Suppressor macrophage (primary cell): ENCODE measurements around the gene CTNNA2.

Experiments used
- DNase-seq, 4 experiments: peaks; one replicate each; pipeline ENCODE4 v3.0.0-alpha.2; 2020 to 2022

Gene CTNNA2

DNA sequence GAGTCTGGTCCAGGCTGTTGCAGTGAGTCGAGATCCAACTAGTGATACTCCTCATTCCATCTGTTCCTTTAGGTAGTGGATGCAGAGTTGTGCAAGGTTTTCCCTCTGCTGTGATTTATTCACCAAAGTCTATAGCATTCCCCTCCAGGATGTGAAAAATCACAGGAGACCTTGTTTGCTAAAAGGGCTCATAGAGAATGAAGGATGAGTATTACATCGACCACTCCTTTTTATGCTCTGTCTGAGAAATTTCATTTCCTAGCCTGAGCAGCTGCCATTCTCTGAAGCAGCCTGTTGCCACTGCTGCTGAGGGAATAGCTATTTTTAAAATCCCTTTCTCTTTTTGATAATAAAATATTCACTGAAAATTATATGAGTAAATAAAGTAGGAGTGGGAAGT is 925.8 kb downstream of the CTNNA2 start:
- DNase-seq, result no peak

DNA sequence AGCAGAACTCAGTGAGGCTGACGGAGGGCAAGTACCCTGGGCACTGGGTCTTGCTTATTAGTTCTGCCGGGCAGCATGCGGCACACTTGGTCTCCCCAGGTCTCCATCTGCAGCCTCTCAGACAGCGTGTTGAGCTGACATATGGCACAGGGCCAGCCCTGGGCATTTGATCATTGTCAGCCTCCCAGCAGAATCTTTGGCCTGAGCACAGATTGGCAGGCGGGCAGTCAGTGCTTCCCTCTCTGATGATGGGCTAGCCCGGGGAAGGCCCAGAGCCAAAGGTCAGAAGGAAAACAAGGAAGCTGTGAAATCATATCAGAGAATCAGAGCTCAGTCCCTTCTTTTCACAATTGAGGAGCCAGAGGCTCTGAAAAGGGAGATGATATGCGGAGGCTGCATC is 941.8 kb downstream of the CTNNA2 start:
- DNase-seq, result no peak

DNA sequence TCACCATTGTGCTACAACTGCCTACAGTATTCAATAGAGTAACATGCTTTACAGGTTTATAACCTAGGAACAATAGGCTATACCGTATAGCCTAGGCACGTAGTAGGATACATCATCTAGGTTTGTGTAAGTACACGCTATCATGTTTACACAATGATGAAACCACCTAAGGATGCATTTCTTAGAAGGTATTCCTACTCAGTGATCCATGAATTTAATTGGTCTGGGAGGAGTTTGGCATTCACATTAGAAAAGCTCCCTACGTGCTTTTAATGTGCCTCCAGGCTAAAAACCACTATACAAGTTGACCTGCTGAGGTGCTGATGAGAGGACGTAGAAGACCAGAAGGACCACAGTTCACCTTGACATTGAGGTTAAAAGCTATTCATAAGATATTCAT is 946.2 kb downstream of the CTNNA2 start:
- DNase-seq, result no peak

DNA sequence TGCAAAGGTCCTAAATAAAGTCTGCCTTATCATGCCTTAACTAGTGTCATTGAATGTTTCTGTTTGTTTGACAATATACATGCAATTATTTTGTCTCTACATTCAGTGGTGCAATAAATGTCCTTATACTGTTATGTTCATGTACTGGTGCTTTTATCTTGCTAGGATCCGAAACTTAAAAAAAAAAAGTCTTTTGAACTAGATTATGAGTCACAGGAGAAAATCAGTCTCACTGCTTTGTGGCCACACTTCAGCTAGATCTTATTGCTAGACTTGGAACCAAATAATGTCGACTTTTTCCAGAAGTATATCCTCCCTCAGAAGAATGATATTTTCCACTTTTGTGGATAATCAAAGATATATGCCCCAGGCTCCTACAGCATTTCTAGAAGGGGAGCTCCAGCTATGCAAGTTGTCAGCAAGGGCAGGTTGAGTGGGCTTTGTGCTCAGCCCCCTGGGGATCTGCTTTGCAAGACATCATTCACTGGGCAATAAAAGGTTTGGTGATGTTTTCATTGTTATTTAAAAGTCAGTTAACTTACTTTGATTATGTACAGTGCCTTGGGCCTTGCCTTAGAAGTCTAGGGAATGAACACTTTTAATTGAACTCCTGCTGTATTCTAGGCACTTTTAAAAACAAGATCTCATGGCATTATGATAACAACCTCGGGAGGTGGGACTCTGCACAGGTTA is 948.8 kb downstream of the CTNNA2 start:
- DNase-seq, result no peak

DNA sequence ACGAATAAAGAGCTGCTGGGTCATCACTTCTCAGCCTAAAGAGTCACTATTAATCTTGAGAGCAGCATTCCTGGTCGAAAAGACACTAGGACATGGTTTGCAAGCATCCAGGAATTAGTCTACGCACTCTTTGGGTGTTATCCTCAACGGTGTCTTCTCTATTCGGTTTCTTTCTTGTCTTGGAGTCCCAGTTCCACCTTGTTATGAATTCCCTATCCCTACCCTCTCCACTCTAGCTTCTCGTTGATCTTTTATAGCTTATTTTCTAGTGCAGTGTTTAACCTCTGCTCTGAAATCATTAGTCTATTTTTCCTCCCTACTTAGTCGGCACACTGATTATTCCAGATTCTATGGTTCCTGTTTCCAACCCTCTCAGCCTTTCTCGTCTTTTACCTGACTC is 949.8 kb downstream of the CTNNA2 start:
- no peak for DNase-seq

DNA sequence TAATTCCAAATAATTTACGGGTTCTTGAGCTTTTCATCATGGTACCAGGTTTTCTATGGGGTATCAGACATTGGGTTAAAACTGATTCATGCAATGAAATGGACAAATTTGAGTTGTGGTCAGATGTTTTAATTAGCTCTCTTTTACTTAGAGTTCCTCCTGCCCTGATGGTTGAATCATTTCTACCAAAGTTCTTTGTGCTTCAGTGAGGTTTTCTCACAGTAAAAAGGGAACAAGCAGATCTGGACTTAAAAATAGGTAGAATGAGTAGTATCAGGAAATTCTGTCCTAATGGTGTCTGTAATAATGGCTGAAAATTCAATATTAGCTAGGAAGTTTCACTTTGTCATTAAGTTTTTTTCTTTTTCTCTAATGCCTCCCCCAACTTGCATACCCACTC is 951.4 kb downstream of the CTNNA2 start:
- no peak for DNase-seq

DNA sequence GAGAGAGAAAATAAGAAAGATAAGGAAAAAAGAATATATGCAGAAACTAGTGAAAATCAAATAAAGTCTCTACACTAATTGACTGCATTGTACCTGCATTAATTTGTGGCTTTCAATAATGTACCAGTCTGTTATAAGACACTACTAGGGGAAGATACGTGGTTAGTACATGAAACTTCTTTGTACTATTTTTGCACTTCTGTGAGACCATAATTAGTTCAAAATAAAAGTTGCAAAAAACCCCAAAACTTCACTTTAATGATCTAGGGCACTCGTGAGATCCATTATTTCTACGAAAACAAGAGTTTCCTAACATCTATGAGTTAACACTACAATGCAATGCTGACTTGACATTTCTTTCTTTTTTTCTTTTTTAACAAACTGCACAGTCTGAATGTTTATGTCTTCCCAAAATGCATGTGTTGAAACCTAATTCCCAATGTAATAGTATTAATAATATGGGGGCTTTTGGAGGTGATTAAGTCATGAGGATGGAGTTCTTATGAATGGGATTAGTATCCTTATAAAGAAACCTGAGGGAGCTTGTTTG is 954.5 kb downstream of the CTNNA2 start:
- DNase-seq, result no peak

DNA sequence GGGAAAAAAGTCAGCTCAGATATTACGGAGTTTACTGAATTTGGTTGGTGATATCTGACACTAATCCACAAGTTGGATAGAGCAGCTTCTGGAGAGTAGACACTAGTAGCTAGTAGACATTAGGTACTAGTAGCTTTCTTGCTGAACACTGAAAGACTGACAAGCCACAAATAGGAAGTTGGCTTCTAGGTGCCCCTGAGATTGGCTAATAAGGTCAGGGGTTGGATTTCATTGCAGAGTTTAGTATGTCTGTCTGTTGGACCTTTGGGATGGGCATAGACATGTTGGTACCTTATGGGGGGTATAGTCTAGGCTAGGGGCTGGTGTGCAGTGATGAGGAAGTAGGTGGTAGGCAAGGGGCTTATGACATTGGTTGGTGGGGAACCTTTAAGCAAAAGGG is 956.6 kb downstream of the CTNNA2 start:
- DNase-seq, result no peak

DNA sequence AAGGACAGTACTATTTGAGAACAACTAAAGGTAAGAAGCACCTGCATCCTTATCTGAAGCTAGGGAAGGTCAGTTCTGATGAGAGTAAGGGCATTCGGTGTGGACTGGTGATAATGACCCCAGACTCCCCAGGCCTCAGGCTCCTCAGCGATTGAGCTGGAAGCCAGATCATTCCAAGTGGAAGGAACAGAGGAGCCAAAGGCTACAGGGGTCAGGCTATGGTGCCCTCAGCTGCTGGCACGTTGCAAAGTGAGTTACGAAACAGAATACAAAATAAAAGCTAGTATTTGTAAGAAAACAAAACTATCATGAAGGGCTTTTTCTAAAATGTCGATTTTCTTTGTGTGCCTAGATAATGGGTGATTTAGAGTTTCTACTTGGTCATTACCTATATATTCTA is 960.2 kb downstream of the CTNNA2 start:
- no peak for DNase-seq

DNA sequence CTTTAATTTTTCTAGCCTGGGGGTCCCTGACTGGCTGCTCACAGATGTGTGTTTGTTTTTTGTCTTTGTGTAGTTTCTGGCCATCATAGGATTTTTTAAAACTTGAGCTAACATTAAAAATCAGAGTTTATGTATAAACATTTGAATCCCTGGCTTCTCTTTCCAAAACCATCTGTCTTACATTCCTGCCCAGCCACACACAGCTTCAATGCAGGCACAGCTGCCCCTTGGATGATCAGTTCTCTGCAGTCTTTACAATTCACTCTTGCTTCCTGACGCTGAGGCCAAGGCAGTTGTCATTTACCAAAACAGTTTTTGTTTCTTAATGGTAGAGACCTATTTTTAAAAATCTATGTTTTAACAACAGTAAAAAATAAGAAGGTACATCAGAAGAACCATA is 960.9 kb downstream of the CTNNA2 start:
- DNase-seq, result no peak

DNA sequence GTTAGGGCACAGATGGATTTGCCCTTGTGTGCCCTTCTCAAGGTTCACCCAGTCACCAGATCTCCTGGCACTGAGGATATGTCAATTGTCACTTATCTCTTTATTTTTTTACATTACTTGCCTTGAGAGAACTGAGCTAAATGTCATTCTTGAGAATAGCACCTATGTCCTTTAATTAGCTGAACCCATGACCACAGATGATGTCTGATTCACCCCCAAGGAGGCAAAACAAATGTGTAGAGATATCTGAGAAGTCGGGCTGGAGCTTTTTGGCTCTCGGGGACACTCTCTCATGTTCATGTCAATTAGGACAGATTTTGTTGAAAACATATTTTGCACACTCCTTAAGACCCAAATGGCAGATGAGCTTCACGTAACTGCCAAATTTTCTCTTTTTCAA is 963.1 kb downstream of the CTNNA2 start:
- no peak for DNase-seq

DNA sequence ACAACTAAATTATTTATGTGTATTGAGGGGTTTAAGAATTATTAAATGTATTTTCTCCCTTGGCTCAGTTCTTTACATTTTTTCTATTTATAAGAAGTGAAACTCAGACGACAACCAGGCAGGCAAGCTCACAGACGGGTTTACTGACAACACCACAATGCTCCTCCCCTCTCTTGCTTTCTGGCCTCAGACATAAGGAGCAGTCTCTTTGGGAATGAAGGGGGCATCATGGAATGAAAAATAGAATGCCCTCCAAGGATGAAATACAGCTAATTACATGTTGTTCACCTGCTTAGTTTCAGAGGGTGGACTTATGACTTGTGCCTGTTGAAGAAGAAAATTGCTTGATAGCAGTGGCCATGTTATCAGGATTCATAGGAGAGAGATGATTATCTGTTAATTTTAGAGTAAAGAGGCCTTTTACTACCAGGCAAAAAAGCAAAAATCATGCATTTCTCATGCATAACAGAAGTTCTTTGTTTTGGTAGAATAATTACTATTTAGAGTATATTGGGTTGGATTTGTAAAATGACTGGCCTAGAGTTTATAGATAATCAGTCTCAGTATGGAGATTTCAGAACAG is 963.8 kb downstream of the CTNNA2 start:
- DNase-seq, result no peak

DNA sequence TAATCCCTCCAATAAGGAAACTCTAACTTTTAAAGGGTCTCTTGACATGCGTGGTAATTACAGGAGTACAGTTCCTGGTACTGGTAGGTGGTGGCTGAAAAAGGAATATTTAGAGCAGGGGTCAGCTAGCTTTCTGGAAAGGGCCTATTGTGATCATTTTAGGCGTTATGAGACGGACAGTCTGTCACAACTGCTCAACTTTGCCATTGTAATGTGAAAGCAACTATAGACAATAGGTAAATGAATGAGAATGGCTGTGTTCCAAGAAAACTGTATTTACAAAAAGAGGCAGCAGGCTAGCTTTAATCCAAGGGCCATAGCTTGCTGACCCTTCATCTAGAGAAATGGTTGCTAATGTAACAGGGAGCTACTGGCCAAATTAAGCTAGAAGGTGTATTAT is 969.4 kb downstream of the CTNNA2 start:
- no peak for DNase-seq

DNA sequence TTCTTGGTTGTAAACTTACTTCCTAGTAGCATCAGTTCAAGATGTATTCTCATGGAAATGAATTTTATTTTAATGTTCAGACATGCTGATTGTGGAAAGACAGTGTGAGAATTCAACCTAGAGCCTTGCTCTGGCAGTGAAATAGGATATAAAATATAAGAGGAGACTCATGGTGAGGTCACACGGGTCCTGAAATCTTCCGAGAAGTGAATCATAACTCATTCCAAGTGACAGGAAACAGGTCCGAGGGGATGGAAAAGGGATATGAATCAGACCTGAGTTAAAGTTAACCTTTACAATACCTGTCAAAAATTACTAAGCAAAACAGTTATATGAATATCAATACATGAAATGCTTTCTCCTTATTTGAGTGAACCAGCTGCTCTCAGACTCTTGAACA is 976.9 kb downstream of the CTNNA2 start:
- no peak for DNase-seq

DNA sequence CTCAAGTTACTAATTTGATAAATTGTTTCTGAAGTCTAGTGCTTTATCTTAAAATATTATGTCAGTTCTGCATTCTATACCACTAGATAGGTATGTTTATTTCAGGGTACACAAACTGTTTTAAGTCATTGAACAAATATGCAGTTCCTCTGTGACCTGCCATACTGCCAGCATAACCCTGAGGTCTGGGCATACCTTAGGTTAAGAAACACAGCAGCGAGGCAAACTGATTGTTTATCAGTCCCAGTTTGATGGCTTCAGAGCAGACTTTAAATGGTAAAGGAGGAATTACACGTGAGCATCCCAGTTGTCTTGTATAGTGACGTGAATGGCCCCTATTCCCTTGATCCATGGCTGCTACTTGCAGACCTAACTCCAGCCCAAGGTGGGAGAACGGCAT is 978.1 kb downstream of the CTNNA2 start:
- no peak for DNase-seq

DNA sequence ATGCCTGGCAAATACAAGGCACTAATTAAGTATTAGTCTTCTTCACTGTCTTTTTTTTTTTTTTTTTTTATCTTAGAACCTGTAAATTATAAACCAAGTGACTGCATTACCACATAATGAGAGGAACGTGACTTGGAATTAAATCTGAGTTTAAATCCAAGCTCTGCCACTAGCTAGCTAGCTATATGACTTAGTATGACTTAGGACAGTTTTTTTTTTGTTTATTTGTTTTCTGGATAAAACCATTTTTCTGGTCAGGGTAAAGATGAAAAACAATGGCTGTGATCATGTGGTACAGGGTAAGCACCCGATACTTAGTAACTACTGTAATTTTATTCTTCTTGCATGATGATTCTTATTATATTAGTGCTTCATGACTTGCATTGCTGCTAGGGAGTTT is 983.5 kb downstream of the CTNNA2 start:
- DNase-seq, result no peak

DNA sequence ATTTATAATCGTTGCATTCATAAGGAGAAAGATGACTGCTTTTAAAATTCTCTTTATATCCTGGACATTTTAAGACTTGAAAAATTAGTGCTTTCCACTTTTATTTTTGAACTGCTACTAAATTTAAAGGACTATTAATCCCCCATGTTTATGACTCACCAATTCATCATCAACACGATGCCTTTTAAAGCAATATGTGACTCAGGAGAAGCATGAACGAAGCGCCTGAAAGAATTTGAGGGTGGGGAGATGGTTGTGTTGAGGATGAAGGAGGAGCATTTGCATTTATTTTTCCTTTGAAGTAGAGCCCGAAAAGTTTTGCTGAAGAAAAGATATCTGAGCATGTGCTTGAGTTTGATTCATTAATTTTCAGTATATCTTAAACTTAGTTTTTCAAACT is 983.9 kb downstream of the CTNNA2 start:
- DNase-seq, result no peak

DNA sequence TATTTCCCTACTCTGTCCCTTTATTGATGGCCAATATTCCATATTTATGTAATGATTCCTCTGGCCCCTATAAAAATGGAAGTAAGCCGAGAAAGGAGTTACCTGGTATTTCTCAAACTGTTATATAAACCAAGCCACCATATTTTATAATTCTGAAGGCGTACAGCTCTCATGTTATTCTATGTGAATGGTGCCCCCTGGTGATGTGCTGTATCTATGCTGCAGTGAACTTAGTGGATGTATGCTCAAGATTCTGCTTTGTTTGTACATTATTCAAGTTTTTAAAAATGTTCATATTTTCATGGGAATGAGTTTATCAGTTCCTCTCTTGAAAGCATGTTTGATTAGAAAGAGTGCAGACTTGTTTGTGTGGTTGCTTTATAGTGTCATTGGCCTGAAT is 986.2 kb downstream of the CTNNA2 start:
- DNase-seq, result peak in 1 of 4 experiments; percentile 1

DNA sequence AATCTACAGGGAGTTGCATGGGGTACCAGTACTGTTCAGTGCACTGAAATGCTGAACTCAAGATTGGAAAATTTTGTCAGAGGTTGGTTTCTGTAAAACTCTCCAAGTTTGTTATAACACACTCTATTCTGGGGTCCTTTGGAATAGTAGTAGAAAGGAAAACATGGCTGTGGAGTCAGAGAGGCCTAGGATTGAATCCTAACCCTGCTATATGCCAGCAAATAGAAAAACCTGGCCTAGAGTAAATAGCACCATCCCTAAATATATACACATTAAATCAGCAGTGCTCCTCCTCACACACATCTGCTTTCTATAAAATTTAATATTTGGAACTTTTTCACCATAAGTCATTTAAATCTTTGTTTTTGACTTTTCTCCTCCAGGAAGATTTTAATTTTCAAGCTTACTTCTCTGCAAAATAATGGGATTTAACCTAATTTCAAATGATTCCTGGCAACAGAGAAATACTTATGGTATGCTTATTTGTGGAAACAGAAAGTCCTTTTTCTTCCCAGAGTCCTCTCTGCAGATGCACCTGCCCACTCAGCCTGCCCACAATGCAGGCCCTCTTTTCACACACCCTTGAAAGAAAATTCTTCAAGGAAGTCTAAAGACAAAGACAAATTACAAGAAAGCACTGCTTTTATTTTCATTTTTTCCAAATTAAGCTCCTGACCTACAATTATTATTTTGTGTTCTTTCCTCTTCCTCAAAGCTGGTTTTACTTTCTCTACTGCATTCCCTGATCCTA is 989.2 kb downstream of the CTNNA2 start:
- no peak for DNase-seq

DNA sequence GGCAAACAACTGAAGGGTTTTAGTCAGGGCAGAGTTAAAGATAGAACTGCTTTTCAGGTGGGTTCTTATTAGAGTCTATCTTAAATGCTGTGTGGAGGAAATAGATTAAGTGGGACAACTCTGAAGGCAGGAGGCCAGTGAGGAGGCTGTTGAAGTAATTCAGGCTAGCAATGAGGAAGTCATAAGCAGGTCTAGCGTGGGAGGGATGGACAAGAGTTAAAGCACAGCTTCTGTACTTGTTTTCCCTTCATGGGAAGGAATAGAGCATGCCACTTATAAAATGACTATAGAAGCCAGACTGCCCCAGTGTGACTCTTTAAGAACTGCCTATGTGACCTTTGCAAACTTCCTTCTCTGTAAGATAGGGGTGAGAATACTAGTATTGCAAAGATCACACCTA is 993.7 kb downstream of the CTNNA2 start:
- peak in 2 of 4 experiments; percentile 1 to 2 for DNase-seq

DNA sequence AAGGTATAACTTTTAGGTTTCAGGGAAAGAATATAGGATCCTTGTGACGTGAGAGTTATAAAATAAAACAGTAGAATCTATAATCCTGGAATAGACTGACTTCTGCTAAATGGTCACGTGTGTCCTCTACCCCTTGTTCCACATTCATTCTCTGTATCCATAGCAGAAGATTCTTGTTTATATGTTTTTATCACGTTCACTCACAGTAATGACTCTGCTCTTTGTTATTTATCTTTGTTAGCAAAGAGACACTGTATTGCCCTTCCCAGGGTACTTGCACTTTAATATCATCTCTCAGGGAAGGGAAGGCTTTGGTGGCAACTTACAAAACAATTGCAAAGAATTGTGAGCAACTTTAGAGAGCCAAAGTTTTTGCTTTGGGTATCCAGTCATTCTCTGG is 997.9 kb downstream of the CTNNA2 start:
- no peak for DNase-seq

DNA sequence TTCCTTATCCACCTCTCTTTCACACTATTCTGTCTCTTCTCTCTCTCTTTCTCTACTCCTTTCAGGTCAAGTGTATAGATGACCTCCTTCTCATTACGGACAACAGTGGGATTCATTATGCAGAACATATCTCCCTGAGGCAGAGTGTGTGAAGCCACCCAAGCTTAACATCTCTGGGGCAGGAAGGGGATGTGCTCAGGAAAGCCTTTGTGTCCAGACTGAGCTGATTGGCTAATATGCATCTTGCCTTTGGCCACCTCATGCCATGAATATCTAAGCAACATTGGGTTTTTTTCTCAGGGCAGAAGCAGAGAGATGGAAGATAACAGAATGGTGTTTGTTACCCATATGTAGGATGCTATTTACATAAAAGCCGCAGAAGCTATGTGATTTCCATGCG is 1003.1 kb downstream of the CTNNA2 start:
- DNase-seq, result no peak

DNA sequence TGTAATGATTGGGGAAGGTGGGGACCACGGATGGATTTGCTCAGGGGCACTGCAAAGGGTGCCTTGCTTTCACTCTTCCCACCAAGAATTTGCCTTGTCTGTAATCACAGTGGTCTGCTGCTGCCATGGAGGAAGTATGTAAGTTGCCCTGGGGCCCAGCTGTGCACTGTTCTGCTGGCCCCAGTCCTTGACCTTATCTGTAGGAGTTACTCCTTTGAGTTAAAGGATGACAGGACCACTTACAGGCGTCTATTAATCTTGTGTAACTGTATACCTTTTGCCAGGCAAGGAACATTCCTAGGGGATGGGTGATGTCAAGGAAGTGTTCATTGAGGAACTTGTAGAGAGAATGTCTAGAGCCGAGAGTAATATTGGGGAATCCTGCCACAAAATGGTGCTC is 1004.5 kb downstream of the CTNNA2 start:
- no peak for DNase-seq

DNA sequence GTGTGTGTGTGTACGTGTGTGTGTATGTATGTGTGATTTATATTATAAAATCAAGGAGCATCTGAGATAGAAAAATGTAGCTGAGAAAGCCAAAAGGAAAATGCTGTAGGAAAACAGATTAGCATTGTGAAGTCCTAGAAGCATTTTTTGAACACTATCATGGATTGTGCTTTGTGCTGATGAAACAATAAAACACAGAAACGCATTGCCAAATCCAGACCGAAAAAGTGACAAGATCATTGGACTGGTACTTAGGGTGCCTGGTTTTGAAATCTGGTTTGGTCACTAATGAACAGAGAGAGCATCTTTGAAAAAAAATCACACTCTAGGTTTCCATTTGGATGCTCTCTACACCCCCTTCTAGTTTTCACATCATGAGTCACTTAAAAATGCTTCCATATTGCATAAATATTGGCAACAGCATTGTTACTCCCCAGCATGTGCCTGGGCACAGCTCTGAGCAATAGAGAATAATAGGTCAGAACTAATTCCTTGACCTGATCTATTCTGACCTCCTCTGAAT is 1006.3 kb downstream of the CTNNA2 start:
- DNase-seq, result no peak
